ENCODE measurements around the gene APMAP.
"Not testable (repeated sequence)": the region's sequence is repeated elsewhere in the genome, so short reads cannot be mapped to it uniquely, and the experiment has no call there.

The APMAP gene

DNA sequence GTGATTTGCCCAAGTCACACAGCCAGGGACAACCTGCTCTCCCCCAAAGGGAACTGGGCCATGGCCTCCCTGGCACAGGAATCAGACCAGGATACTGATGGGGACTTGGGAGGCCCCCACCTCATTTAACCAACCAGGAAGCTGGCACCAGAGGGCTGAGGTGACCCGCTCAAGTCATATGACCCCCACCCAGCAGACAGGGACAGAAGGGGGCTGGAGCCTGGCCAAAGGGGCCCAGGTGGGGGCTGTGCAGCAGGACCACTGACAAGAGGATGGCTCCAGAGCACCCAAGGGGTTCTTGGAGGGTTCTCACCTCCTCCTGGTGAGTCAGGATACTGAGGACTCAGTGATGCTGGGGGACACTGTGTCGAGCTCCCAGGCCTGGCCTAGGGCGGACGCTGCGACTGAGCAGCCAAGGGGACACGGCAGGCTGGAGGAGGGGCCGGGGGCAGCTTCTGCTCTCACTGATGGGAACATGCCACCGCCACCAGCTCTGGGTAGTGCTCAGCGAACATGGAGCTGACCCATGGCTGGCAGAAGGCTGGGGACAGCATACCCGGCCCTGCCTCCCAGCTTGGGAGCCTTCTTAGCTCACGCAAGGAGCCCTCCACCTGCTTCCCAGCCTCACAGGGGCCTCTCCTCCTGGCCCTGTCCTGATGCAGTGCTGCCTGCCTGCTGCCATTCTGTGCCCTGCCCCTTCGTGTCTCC, 42.3 kb downstream of the APMAP start:
- no peak for DNase-seq

DNA sequence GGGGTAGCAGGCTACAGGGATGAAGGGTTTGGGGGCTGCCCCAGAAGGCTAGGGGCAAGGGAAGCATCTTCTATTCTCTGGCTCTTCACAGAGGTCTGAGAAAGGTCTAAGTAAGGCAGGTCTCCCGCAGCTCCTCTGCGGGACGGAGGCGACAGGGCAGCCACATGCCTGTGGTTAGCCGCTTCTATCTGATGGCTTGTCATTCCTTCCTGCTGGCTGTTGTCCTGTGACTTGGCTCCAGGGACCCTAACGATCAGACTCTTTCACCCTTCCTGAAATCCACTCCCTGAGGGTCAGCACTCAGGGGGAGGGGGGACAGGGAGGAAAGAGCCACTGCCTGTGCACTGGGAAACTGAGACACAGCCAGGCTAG, 42.8 kb downstream of the APMAP start:
- DNase-seq, result no peak

DNA sequence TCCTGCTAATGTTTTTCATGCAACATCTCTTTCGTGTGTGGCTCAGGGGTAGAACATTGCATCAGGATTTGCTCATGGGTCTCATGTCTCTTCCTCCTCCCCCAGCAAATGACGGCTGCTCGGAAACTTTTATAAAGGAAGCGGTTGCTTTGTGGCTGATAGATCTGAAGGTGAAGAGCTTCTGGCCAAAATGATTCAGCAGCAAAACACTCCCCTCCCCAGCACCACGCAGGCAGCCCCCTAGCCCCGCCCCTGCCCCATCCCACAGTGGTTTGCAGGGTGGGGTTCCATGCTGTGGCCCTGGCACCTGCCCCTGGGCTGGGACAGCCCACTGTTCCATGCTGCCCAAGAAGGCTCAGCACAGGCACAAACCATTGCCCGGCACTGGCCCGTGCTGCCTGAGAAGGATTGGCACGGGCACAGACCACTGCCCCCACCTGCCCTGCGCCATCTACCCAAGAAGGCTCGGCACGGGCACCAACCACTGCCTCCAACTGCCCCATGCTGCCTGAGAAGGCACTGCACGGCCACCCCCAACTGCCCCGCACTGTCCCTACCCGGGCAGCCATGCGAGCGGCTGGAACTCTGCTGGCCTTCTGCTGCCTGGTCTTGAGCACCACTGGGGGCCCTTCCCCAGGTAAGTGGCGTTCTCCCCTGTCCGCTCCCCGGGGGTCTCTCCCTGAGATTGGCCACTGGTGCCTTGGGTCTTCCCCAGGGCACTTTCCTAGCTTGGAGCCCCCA, 43.4 kb downstream of the APMAP start, which contains the start of gene CST7:
Gene CST7 (plus strand): TSS at position 331 of the 741 bp plus-strand sequence. CDS start 237 bp downstream, at position 568.
- peak; percentile 74 for DNase-seq

DNA sequence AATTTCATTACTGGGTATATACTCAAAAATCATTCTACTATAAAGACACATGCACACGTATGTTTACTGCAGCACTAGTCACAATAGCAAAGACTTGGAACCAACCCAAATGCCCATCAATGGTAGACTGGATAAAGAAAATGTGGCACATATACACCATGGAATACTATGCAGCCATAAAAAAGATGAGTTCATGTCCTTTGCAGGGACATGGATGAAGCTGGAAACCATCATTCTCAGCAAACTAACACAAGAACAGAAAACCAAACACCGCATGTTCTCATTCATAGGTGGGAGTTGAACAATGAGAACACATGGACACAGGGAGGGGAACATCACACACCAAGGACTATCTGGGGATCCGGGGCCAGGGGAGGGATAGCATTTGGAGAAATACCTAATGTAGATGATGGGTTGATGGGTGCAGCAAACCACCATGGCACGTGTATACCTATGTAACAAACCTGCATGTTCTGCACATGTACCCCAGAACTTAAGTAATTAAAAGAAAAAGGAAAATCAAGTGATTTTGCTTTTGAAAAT, 44.1 kb downstream of the APMAP start:
- not testable (repeated sequence) for DNase-seq

DNA sequence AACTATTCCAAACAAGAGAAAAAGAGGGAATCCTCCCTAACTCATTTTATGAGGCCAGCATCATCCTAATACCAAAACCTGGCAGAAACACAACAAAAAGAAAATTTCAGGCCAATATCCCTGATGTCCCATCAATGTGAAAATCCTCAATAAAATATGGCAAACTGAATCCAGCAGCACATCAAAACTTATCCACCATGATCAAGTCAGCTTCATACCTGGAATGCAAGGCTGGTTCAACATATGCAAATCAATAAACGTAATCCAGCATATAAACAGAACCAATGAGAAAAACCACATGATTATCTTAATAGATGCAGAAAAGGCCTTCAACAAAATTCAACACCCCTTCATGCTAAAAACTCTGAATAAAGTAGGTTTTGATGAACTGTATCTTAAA, 46.2 kb downstream of the APMAP start:
- DNase-seq, result not testable (repeated sequence)

DNA sequence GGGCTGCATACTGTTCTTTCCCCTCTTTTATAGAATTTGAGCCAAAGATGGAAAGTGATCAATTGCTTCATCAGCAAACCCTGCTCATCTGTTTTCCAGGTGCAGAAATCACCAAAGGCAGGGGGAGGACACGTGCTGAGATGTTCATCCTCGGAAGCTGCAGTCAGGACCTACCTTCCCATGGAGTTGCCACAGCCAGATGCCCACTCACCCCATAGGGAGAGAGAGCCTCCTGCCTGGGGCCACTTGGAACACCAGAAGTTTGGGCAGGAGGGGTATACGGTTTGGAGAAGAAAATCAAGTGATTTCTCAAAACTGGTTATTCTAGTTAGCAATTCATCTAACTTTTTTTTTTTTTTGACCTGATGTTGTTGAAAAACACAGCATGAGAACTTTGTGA, 48.8 kb downstream of the APMAP start:
- no peak for DNase-seq

DNA sequence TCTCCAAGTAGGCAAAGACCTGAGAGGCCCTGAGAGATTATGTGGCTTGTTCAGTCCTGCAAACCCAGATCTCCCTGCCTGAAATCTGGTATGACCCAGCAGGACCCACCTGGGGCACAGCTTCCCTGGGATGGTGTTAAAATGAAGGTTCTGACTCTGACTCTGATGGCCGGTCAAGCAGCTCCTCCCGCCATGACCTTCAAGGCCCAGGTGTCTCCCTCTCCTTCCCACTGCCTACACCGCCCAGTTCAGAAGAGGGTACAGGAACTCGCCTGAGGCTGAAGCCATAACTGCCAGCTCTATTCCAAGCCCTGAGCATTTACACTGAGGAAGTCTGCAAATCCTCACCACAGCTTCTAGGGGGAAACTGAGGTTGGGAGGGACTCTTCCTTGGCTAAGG, 49.4 kb downstream of the APMAP start:
- DNase-seq, result no peak

DNA sequence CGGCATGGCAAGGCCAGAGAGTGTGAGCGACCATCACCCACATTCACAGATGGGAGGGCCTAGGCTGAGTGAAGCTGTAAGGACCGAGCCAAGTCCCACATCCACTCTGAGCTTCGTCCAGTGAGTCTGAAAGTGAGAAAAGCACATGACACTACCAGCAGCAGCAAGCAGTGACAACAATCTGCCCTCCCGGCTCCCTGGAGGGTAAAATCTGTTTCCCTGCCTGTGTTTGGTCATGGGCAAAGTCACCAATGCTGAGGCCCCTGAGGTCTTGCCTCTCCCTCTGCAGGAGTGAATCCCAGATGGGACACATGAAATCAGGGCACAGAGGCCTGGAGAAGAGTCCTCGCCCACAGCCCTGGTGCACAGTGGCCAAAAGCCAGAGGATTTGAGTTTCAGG, 49.9 kb downstream of the APMAP start:
- no peak for DNase-seq

DNA sequence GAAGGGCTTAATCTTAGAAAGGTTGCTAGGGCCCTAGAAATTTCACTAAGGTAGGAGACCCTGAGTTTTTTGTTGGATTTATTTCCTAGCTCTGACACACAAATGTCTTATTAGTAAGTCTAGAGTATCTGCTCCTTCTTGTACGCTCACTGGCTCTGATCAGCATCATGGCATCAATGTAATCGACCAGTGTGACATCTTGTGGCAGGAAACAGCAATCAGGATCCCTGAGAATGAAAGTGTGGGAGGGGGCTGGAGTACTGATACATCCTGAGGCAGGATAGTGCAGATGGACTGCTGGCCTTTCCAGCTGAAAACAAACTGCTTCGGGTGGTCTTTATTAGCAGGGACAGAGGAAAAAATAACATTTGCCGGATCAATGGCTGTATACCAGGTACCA, 53.5 kb downstream of the APMAP start:
- DNase-seq, result no peak

DNA sequence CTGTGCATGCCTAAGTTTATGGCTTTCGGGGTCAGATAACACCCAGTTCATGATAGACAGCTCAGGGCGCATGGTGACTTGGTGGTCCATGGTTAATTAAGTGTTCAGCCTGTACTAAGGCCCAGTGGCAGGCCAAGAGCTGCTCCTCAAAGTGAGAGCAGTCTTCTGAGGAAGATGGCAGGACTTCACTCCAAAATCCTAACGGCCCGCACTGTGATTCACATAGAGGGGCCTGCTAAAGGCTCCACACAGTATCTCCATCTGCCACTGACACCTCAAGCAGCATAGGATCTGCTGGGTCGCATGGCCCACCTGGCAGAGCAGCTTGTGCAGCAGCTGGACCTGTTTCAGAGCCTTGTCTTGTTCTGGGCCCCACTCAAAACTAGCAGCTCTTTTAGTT, 54.1 kb downstream of the APMAP start:
- DNase-seq, result no peak

DNA sequence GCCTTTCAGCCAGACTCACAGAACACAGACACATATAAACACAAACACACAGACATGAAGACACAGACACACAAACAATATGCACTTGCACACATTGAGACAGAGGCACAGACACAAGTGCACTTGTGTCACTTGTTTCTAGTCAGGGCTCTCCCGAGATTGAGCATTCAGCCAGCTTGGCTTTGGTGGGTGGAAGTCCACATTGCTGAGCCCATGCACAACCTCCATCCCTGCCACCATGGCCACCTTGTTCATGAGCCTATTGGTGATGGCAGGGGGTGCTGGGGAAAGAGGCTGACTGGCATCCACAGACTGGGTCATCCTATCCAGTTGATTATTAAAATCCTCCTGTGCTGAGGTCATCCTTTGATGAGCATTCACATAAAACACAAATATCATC, 55.0 kb downstream of the APMAP start:
- no peak for DNase-seq

DNA sequence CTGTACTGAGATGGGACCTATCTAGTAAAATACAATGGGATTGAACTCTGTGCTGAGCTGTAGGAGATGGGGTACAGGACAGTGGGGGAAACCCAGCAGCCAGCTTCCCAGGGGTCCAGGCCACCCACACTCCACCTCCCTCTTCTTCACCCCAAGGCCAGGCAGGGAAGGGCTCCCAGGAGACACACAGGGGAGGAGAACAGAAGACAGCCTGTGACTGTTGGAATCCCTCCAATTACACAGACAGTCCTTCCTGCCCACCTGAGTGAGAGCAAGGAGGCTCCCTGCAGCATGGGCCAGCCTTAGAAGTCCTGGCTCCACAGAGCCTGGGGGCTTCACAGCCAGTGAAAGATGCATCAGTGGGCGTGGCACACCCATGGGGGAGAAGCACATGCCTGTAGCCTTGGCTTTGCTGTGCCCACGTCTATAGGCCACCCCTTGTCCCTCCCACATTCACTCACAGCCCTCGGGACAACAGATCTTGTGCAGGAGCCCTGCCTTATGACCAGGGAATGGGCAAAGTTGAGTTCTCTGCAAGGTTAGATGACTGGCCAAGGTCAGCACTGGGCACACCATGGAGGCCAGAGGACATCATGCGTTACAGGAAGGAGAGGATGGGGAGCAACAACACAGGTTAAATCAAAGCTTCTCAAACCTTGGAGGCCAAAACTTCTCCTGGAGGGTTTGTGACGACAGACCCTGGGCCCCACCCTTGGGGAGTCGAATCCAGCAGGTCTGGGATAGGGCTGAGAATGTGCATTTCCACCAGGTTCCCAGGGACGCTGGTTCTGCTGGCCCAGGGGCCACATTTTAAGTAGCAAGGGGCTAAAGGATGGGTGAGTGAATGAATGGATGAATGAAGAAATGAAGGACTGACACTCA, 55.8 kb downstream of the APMAP start:
- no peak for DNase-seq

DNA sequence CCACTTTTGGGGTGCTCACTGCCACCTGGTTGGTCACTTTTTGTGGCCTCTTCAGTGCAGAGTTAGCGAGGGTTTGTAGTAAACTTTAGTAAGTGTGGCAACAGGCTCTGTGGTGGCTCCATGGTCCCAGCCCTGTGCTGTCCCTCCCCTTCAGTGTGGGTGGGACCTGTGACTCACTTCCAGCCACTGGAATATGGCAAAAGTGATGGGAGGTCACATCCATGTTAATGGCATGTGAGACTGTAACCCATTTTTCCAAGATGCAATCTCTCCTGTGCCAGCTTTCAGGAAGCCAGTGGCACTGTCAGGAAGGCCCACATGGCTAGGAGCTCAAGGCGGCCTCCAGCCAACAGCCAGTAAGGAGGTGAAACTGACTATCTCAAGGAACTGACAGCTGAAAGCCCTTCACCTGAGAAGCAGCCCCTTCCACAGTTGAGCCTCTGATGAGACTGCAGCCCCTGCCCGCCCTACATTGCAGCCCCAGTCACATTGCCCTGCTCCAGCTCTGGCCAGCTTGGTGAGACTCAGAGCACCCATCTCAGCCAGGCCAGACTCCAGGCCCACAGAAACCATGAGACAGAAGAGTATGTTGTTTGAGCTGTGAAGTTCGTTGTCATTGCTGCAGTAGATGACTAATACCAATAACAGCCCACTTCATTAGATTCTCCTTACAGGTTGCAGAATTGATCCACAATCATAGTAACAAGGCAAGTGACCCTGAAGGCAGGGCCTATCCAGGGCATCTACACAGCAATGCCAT, 56.6 kb downstream of the APMAP start:
- no peak for DNase-seq

DNA sequence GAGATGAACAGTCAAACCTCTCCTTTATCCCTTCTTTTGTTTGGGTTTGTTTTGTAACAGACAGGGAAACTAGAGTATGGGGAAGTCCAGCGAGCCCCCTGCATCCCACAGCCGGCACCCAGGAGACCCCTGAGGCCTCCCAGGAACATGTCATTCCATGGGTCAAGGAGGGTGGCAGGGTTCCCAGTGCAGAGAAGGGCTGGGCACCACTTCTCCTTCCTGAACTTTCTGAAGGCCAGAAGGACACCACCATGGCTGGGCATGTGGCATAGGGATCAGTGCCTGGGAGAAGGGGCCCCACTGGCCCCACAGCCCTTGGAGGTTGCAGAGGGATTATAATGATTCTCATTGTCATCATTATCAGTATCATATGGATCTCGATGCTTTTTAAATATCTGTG, 57.4 kb downstream of the APMAP start:
- DNase-seq, result no peak

DNA sequence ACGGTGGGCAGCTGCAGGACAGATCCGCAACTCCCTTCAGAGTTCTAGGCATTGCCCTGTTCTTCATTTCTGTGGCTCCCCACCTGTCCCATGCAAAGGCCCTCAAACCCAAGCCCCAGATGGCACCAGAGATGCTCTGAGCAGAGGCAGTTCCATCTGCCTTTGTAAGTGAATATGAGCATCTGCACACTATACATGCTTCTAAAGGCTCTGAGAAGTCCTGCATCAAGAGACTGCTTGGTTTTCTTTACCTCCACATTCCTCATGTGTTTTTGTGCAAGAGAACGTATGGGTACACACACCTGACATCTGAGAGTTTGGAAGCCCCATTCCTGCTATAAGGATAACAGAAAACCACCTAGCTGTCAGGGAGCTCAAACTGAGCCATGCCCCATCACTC, 57.8 kb downstream of the APMAP start:
- DNase-seq, result no peak

DNA sequence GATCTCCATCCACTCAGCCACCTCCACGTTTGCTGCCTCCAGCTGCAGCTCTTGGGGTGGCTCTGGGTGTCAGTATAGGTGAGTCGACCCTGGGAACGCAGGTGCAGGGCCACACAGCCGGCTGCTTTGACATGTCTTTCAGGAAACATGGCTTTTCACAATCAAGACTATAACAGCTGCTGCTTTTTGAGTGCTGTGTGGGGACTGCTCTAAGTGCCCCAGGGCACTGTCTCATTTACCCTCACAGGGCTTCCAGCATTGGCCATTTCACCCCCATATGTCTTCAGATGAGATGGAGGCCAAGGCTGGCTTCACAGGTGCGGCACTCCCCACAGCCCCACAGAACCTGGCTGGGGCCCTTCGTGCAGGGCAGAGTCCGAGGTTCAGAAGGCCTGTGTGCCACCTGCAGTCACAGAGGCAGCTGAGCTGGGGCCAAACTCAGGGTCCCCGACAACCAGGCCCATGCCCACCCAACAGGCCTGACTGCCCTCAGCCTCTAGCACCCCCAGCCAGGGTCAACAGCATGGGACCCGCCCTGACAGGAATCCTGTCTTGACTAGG, 58.4 kb downstream of the APMAP start:
- DNase-seq, result no peak

DNA sequence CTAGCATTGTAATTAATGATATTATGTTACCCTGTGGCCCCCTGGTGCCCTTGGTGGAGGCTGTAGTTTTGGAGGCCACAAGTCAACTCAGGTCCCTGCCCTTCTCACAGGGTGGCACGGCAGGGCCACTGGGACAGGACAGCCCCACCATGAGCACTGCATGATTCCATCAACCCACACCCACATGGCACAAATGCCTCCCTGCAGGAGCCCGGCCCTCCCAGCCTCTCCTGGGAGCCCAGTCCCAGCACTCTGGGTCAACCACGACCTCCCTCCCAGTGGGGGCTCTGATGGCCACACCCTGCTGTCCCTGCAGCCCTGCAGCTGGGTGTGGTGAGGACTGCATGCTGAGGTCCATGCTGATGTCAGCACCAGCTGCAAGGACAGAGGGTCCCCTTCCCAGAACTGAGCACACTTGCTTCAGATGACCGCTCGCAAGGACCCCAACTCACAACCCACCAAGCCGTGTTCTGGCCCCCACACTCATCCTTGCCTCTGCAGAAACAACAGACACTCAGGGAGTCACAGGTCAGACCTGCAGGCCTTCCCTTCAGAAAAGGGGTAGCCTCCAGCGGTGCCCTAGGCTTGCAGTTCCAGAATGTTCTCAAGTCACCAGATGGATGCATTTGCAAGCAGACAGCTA, 59.2 kb downstream of the APMAP start:
- no peak for DNase-seq

DNA sequence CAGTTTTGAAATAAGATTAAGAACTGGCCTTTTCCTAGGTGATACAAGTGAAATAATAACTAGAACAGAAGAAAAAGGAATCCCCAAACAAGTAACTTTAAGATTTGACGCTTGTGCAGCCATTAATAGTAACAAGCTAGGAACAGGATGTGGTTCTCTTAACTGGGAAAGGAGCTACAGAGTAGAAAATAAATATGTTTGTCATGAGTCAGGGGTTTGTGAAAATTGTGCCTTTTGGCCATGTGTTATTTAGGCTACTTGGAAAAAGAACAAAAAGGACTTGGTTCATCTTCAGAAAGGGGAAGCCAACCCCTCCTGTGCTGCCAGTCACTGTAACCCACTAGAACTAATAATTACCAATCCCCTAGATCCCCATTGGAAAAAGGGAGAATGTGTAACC, 60.7 kb downstream of the APMAP start:
- DNase-seq, result not testable (repeated sequence)

DNA sequence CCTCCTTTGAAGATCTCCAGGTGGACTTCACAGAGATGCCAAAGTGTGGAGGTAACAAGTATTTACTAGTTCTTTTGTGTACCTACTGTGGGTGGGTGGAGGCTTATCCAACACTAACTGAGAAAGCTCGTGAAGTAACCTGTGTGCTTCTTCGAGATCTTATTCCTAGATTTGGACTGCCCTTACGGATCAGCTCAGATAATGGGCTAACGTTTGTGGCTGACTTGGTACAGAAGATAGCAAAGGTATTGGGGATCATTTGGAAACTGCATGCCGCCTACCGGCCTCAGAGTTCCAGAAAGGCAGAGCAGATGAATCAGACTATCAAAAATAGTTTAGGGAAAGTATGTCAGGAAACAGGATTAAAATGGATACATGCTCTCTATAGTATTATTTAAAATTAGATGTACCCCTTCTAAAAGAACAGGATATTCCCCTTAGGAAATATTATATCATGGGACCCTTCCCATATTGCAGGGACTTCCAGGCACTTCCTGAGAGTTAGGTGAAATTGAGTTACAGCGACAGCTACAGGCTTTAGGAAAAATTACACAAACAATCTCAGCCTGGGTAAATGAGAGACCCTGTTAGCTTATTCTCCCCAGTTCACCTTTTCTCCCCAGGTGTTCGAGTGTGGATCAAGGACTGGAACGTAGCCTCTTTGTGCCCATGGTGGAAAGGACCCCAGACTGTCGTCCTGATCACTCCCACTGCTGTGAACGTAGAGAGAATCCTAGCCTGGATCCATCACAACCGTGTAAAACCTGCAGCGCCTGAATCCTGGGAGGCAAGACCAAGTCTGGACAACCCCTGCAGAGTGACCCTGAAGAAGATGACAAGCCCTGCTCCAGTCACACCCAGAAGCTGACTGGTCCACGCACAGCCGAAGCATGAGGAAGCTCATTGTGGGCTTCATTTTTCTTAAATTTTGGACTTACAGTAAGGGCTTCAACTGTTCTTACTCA, 61.5 kb downstream of the APMAP start:
- DNase-seq, result not testable (repeated sequence)

Measured in stimulated activated CD4-positive, alpha-beta T cell treated with anti-CD3 and anti-CD28 coated beads, Interleukin-4, amount 100 ng/mL, for 1 hour (primary cell).